ENCODE measurements around the gene WDR37. TPM values are rescaled to one million over a fixed set of nuclear protein-coding genes. Genes with fewer than 3 reads are reported as not detected.

WDR37 gene
- polyA plus RNA-seq, 1 of the 3 experiments (the other 2 are of a cell fraction): 11.9 TPM

- H4K20me1 ChIP-seq (ENCODE audit: insufficient read depth): peaks cover 14% of the 10 kb centered on the region
- H3K27me3 ChIP-seq (ENCODE audit: insufficient read depth): no peaks in the 10 kb centered on the region
- no peak for TF ChIP-seq NRF1 (IDR thresholded peaks at IDR 0.05; ENCODE audit: low read depth, low read length)
- no peak for TF ChIP-seq FOSL2 (IDR thresholded peaks at IDR 0.05; ENCODE audit: borderline replicate concordance, low read depth)
- no peak for TF ChIP-seq USF2 (IDR thresholded peaks at IDR 0.05; ENCODE audit: borderline replicate concordance, low read depth, low read length)
- no peak for TF ChIP-seq CHD2 (IDR thresholded peaks at IDR 0.05; ENCODE audit: low read length, partially characterized antibody)
- no peak for TF ChIP-seq GATA2 (CRISPR knock-in tag; IDR thresholded peaks at IDR 0.05)
- TF ChIP-seq MXI1 (IDR thresholded peaks at IDR 0.05; ENCODE audit: low read depth, low read length): no peak
- no peak for TF ChIP-seq EP300 (IDR thresholded peaks at IDR 0.05; ENCODE audit: borderline replicate concordance in 1 of 2, low read depth in 1 of 2, low read length in 1 of 2)
- no peak for TF ChIP-seq RFX5 (IDR thresholded peaks at IDR 0.05; ENCODE audit: low read length)
- TF ChIP-seq FOXM1 (IDR thresholded peaks at IDR 0.05; ENCODE audit: low read depth): no peak
- no peak for TF ChIP-seq TAF1 (IDR thresholded peaks at IDR 0.05; ENCODE audit: borderline replicate concordance, low read depth, low read length)
- TF ChIP-seq IRF3 (IDR thresholded peaks at IDR 0.05; ENCODE audit: low read depth, low read length): no peak
- ChIA-PET POLR2A (interaction anchor here (1.1 kb wide), 1 partner anchor 11 kb away, joined by 4 read pairs; the partner anchor contains the start of gene IDI1), CTCF (no interaction called here)
- H3K4me2 ChIP-seq: no peak overlapping the region
- no peak for DNase-seq
- H3K79me2 ChIP-seq (ENCODE audit: insufficient read depth): peaks cover 91% of the 10 kb centered on the region
- WGBS (ENCODE audit: low lambda C conversion rate): 94% methylated on average over 6 of the region's 8 CpGs
- H3K9me2 ChIP-seq: no peaks in the 10 kb centered on the region
- no peak overlapping the region for H2AFZ ChIP-seq (ENCODE audit: low read depth)
- H3K9ac ChIP-seq: no peak overlapping the region
- peaks cover 7% of the 10 kb centered on the region for H3F3A ChIP-seq (replicated peaks; ENCODE audit: insufficient read depth)
- no peak overlapping the region for H3K27ac ChIP-seq (ENCODE audit: low read depth in 2 of 2, low read length in 1 of 2)
- H3K9me3 ChIP-seq: no peaks in the 10 kb centered on the region
- H3K36me3 ChIP-seq (replicated peaks in 1 of 2; ENCODE audit: control insufficient read depth in 1 of 2, insufficient read depth in 2 of 2, low read length in 1 of 2): peaks cover 10% of the 10 kb centered on the region in 2 experiments
- no peak overlapping the region for H3K4me3 ChIP-seq (ENCODE audit: low read depth in 2 of 2, low read length in 1 of 2)
- H3K4me1 ChIP-seq (ENCODE audit: control insufficient read depth in 1 of 2, insufficient read depth in 2 of 2, low read depth in 1 of 2, low read length in 1 of 2): peaks cover 6 to 12% of the 10 kb centered on the region in 2 experiments; a peak in 3 of 4 replicates
These were observed 3.7 kb downstream of the WDR37 start for GRCh38 chr10:1059902-1060301.

GRCh38 chr10:1061930-1062774 lies 6.0 kb downstream of the WDR37 start:
- H3K9ac ChIP-seq: no peak overlapping the region
- H2AFZ ChIP-seq (ENCODE audit: low read depth): no peak overlapping the region
- ChIA-PET POLR2A (no interaction called here), CTCF (no interaction called here)
- H3K9me2 ChIP-seq: no peaks in the 10 kb centered on the region
- H3K9me3 ChIP-seq: no peaks in the 10 kb centered on the region
- H3K79me2 ChIP-seq (ENCODE audit: insufficient read depth): peaks cover 83% of the 10 kb centered on the region
- 96% methylated on average over 7 of the region's 7 CpGs for WGBS (ENCODE audit: low lambda C conversion rate)
- no peak for TF ChIP-seq RCOR1 (IDR thresholded peaks at IDR 0.05; ENCODE audit: low read length)
- TF ChIP-seq NFIC (IDR thresholded peaks at IDR 0.05; ENCODE audit: borderline replicate concordance): peak; percentile 57
- DNase-seq: no peak
- no peak overlapping the region for H3K4me2 ChIP-seq
- no peak overlapping the region for H3K27ac ChIP-seq (ENCODE audit: low read depth in 2 of 2, low read length in 1 of 2)
- H3K27me3 ChIP-seq (ENCODE audit: insufficient read depth): no peaks in the 10 kb centered on the region
- peaks cover 10% of the 10 kb centered on the region; the same call in 1 of the 2 replicates for H4K20me1 ChIP-seq (ENCODE audit: insufficient read depth)
- H3K4me1 ChIP-seq (ENCODE audit: control insufficient read depth in 1 of 2, insufficient read depth in 2 of 2, low read depth in 1 of 2, low read length in 1 of 2): peaks cover 0 to 7% of the 10 kb centered on the region in 2 experiments; a peak in 3 of 4 replicates
- H3F3A ChIP-seq (replicated peaks; ENCODE audit: insufficient read depth): no peaks in the 10 kb centered on the region
- H3K4me3 ChIP-seq (ENCODE audit: low read depth in 2 of 2, low read length in 1 of 2): no peak overlapping the region
- H3K36me3 ChIP-seq (replicated peaks in 1 of 2; ENCODE audit: control insufficient read depth in 1 of 2, insufficient read depth in 2 of 2, low read length in 1 of 2): peaks cover 7 to 10% of the 10 kb centered on the region in 2 experiments
